ENCODE results near the gene RIPK3.

- TF ChIP-seq REST (IDR thresholded peaks at IDR 0.05; ENCODE audit: insufficient read depth in 1 of 2, low read depth in 2 of 2, low read length in 2 of 2) (no peak), POLR2AphosphoS5 (IDR thresholded peaks at IDR 0.05; ENCODE audit: low read depth, low read length) (no peak)
Observed at GRCh38 chr14:24310646-24311604, 28.9 kb downstream of the RIPK3 start, which contains the start of gene LTB4R.
